Glomerular visceral epithelial cell (primary cell): ENCODE measurements around the gene CNTNAP2.

Experiments used
- DNase-seq: peaks from one replicate; pipeline ENCODE4 v3.0.0-alpha.2; 2016; ENCODE audit errors: extremely low spot score

Gene CNTNAP2

DNA sequence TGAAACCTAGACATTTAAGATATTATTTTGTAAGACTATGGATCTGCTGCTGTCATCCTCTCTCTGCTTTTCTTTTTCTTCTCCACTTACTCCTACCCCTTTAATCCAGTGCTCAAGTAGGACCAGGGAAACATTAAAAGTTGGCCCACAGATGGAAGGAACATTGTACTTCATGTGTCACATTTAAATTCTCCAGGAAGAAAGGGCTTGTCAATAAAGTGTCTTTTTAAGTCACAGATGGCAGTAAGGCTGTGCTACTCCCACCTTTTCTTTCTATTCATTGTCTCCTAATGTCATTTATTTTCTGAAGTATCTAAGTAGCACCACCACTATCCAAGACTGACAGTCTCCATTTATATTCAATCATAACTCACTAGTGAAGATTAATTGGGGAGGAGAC, 1736.2 kb downstream of the CNTNAP2 start:
- no peak for DNase-seq

- no peak for DNase-seq
Observed at GRCh38 chr7:147857152-147858140, 1740.8 kb downstream of the CNTNAP2 start.

DNA sequence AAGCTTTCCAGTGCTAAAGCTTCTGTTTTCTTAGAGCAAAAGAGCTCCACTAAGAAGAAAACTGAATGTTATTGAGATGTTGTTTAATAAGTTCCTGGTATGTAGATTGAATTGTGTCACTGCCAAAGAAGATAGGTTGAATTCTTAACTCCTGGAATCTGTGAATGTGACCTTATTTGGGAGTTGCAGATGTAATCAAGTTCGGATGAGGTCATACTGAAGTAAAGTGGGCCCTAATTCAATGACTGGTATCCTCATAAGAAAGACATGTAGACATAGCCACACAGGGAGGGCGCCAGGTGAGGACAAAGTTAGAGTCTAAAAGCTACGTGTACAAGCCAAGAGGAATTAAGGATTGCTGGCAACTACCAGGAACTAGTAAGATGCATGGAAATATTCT, 1741.8 kb downstream of the CNTNAP2 start:
- DNase-seq: no peak

GRCh38 chr7:147859033-147859432, 1742.4 kb downstream of the CNTNAP2 start:
- no peak for DNase-seq

DNA sequence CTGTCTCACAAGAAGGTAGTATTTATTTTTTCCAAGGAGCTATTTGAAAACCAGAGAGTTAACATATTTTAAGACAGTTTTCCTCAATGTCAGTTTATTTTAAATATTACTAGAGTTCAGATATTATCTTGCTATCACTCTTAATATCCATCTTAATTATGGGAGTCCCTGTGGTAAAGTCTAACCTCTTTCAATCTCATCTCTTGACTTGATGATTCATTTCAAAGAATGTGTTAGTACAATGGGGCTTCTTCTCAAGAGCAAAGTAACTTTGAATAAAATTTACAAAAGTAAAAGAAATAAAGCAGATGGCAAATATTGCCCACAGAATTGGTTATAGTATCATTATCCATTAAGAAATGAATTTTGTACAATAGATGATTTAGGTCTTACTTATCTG, 1742.9 kb downstream of the CNTNAP2 start:
- no peak for DNase-seq

DNA sequence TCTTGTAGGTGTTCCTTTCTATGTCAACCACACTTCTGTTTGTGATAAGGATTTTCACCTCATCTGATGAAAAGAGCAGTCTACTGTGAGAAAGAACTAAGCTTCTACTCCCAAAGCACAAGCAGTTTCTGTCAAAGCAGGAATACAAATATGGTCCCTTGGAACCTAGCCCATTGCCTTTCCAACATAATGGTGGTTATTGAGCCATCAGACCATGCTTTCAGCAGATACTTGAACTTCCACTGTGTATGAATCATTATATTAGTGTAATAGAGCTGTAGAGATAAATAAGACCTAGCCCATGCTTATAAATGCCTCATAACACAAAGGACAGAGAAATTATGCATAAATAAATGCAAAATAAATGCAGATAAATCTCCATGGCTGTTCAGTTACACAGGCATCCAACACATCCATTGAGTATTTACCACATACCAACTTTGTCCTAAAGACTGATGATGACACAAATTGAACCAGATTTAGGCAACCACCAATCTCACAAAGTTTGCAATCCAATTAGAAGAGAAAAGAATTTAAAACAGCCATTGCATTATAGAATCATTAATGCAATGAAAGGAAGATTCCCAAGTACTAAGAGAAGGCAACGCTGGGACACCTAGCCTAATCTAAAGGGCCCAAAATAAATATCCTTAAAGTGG, 1744.6 kb downstream of the CNTNAP2 start:
- DNase-seq: no peak

- no peak for DNase-seq
Observed at GRCh38 chr7:147861945-147862344, 1745.3 kb downstream of the CNTNAP2 start.

DNA sequence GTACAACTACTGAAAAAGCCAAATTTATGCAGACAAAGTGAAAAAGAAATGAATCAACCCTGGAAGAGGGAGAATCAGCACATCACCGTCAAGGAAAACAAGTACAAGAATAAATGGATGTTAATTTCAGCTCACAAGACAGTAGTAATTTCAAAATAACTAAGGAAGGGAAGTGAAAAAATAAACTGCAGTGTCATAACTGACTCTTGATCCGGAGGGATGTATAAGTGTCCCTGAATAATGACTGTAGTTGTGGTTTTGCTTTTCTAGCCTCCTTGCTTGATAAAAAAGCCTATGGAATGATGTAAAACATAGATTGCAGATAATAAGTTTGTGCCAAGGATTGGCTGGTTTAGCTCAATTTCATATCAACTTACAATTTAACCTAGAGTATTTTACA, 1752.9 kb downstream of the CNTNAP2 start:
- no peak for DNase-seq

DNA sequence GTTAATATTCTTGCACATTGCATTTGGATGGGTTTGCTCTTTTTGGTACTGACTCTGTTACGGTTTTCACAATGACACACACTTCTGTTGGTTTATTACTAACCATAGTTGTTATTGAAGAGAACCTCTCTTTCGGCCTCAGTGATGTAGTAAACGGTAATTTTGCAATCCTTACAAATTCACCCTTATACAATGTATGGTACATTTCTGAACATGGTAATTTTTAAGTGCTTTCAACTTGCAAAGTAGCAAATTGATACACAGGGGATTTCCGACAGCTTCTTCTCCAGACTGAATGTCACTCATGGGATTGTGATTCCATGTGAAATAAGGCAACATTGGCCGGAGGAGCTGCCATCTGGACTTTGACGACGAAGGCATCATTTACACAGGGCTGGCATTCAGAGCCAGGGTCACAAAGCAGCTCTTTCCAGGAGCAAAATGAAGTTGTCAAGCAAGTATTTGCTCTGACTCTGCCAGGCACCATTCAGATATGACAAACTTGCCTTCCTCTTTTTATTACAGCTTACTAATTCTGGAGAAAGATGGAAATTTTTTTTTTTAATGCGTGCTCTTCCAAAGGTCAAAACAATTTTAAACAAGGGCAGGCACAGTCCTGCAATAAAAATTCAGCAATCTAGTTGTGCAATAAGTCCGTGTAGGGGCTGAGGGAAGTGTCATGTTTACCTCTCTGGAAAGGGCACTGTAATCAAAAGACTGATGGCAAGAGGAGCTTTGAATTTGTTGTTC, 1762.5 kb downstream of the CNTNAP2 start:
- no peak for DNase-seq

- no peak for DNase-seq
Observed at GRCh38 chr7:147885869-147886268, 1769.3 kb downstream of the CNTNAP2 start.

- DNase-seq: no peak
Observed at GRCh38 chr7:147894271-147894670, 1777.7 kb downstream of the CNTNAP2 start.

GRCh38 chr7:147896121-147896520, 1779.5 kb downstream of the CNTNAP2 start:
- no peak for DNase-seq

DNA sequence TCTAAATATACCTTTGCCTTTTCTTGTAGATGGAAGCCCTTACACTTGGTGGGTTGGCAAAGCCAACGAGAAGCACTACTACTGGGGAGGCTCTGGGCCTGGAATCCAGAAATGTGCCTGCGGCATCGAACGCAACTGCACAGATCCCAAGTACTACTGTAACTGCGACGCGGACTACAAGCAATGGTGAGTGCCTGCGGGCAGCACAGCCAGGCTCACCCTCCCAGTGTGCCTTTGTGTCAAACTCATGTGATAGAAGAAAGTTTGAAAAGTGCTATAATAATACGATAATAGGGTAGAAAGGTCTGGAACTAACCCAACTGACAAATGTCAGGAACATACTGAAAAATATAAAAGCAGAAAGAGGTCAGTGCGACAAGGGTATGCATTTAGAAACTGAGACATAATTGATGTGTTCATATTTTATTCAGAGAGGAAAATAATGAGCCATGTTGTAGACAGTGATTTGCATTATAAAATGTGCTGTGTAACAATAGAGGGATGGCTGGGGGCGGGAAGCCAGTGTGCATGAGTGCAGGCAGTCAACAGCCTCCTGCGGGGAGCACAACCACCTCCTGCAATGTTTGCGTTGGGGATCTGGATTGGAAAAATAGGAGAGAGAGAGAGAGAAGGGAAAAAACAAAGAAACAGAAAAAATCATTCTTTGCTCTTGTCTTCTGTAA, 1787.1 kb downstream of the CNTNAP2 start:
- no peak for DNase-seq

- no peak for DNase-seq
Observed at GRCh38 chr7:147904219-147904576, 1787.6 kb downstream of the CNTNAP2 start.

DNA sequence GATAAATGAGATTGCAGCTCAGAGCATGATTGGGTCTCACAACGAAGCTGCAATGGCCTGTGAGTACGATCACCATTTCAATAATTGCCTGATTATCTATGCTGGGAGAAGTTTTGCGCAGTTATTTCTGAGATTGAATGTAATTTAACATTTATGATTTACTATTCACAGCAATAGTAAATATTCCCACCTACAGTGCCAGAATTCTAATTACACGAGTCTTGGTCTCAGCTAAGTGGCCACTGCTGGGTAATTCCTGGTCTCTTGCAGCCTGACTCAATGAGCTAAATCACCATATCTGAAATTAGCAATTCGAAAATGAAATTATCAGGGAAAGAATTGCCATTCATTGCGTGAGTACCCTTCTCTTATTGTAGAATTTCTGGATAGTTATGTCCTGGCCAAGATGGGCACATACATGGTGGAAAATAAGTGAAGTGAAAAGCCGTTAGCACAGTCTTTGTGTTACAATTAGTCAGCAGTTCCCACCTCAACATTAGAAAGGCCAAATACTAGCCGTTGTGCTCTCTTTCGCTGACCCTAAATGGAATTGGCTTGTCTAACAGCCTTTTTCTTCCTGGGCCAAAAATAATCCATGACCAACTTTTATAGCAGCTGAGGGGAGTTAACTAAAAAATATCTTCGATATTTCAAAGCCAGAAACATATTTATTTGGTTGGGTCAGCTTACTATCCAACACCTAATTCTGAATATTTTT, 1793.0 kb downstream of the CNTNAP2 start:
- DNase-seq: no peak

DNA sequence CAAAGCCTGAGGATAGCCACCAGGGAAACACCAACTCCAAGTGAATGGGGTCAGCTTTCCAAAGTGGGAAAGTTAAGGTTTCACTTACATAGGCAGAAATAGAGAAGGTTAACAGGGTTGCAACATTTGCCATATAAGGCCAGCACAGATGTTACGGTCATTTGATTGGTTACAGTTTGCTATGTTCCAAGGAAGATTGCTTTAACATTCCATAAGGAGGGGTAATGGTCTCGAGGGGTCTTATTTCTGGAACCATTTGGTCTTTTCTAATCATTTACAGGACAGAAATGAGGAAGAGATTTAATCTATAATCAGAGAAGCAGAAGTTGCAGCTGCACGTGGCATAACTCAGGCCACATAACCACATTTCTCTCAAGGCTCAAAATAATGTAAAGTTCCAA, 1794.6 kb downstream of the CNTNAP2 start:
- DNase-seq: no peak

DNA sequence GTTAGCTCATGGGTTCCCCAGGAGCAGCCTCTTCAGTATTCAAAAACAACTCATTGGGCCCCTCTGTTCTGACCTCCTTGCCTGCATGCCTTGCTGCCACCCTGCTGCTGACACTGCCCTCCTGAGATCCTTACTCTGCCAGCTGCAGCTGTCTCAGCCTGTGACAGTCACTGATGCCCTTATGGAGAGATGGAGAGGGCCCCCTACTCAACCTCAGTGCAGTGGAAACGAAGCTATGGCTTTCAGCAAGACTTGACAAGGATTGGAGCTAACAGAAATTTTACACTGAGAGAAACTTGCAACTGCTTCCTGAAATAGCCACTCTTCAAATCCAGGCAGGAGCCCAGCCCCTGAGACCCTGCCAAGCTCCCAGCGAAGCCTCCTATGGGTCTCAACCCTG, 1795.7 kb downstream of the CNTNAP2 start:
- DNase-seq: no peak

DNA sequence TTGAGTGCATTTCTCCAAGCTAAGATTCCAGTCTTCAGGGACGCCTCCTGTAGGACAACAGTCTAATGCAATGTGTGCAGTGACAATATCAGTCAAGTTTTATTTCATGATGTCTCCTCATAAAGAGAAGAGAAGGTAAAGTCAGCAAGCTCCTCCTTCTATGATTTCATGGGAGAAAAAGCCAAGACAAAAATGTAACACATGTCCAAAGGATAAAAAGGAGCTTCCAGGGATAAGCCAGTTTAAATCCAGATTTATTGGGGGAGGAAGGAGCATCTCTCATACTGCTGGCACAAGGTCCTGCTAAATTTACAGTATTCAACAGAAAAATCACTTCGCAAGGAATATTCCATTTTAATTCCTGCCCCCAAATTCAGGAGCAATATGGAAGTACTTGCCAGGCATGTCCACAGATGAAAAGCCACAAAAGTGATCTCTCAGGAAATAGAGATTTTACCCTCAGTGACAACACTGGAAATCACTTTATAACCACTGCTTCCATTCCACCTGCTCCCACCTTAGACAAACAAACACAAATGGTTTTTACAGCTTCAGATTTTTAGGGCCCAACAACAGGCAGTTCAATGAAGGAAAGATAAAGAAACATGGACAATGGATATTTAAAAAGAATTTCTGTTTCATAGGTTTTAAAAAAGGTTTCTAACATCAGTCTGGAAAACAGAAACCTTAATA, 1796.5 kb downstream of the CNTNAP2 start:
- DNase-seq: no peak

GRCh38 chr7:147915781-147916180, 1799.2 kb downstream of the CNTNAP2 start:
- no peak for DNase-seq

DNA sequence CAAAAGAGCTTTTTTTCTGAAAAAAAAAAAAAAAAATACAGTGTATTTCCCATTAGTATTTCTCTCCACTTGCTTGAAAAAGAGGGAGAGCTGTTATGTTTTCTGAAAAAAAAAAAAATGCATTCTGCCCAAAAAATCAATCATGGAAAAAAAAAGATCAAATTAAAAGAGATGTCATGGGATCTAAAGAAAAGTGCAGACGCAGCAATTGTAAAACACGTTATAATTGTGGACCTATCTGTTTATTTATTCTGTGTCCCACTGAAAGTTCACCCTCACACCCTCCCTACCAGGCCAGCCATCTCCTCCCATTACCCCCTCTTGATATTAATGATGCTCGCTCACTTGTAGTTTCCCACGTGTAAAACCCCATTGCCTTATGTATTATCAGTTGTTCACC, 1800.0 kb downstream of the CNTNAP2 start:
- no peak for DNase-seq

DNA sequence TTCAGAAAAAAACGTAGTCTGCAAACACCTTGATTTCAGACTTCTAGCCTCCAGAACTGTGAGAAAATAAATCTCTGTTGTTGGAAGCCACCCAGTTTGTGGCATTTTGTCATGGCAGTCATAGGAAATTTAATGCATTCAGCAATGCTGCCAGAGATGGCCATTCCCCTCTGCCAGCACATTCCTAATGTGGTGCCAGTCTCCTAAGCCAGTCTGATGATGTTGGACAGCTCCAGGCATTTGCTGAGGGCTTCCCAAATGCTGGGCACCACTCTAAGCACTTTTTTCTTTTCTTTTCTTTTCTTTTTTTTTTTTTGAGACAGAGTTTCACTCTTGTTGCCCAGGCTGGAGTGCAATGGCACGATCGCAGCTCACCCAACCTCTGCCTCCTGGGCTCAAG, 1807.2 kb downstream of the CNTNAP2 start:
- no peak for DNase-seq
